Mesothelial cell of epicardium (in vitro differentiated cells): ENCODE measurements around the gene ERP29. TPM values are rescaled to one million over a fixed set of nuclear protein-coding genes. Genes with fewer than 3 reads are reported as not detected.

Experiments
- DNase-seq, 2 experiments: peaks; one replicate each; pipeline ENCODE4 v3.0.0; 2021; ENCODE audit warnings: low spot score in 2 of 2; ENCODE audit not compliant: unreplicated experiment in 2 of 2
- H3K27ac Mint-ChIP-seq: 2 replicates; pipeline ENCODE4 v1.8.0; 2021; ENCODE audit warnings: mixed read lengths
- H3K27me3 Mint-ChIP-seq: 2 replicates; pipeline ENCODE4 v1.8.0; 2021; ENCODE audit warnings: low read depth, mixed read lengths
- H3K36me3 Mint-ChIP-seq: 2 replicates; pipeline ENCODE4 v1.8.0; 2021; ENCODE audit warnings: mixed read lengths
- H3K4me1 Mint-ChIP-seq: 2 replicates; pipeline ENCODE4 v1.8.0; 2021; ENCODE audit warnings: mixed read lengths
- H3K4me3 Mint-ChIP-seq: 2 replicates; pipeline ENCODE4 v1.8.0; 2021; ENCODE audit warnings: mild to moderate bottlenecking, moderate library complexity, mixed read lengths
- H3K9me3 Mint-ChIP-seq: 2 replicates; pipeline ENCODE4 v1.8.0; 2021; ENCODE audit warnings: mixed read lengths
- microRNA-seq: library from miRNA; unstranded; fragments of <30 nt; microRNA quantifications from one replicate; pipeline ENCODE4 v1.2.0, GENCODE V29; 2021; ENCODE audit warnings: inconsistent platforms, mixed read lengths
- total RNA-seq: library from RNA; stranded (reverse); gene quantifications from 3 replicates; pipeline ENCODE4 v1.2.1, GENCODE V29; 2021
- TF ChIP-seq, protein P1 (sequence below): fragments of 200-600 bp; sonication (generic); IDR thresholded peaks from one replicate; pipeline ENCODE4 v1.5.0; 2021; ENCODE audit warnings: antibody characterized with exemption; ENCODE audit not compliant: unreplicated experiment

Gene ERP29
- total RNA-seq, 1 donor from 2014 or later, result 97.5 TPM

- no peaks in the 10 kb centered on the region for H3K4me1 Mint-ChIP-seq
- H3K36me3 Mint-ChIP-seq, result peaks cover 32% of the 10 kb centered on the region
- H3K27ac Mint-ChIP-seq, result no peak overlapping the region
- H3K9me3 Mint-ChIP-seq, result no peaks in the 10 kb centered on the region
- no peak overlapping the region for H3K4me3 Mint-ChIP-seq
- no peak for DNase-seq
- H3K27me3 Mint-ChIP-seq, result no peaks in the 10 kb centered on the region
- TF ChIP-seq, protein P1, sequence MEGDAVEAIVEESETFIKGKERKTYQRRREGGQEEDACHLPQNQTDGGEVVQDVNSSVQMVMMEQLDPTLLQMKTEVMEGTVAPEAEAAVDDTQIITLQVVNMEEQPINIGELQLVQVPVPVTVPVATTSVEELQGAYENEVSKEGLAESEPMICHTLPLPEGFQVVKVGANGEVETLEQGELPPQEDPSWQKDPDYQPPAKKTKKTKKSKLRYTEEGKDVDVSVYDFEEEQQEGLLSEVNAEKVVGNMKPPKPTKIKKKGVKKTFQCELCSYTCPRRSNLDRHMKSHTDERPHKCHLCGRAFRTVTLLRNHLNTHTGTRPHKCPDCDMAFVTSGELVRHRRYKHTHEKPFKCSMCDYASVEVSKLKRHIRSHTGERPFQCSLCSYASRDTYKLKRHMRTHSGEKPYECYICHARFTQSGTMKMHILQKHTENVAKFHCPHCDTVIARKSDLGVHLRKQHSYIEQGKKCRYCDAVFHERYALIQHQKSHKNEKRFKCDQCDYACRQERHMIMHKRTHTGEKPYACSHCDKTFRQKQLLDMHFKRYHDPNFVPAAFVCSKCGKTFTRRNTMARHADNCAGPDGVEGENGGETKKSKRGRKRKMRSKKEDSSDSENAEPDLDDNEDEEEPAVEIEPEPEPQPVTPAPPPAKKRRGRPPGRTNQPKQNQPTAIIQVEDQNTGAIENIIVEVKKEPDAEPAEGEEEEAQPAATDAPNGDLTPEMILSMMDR, result no peak
These were observed 47.9 kb downstream of the ERP29 start for GRCh38 chr12:112061137-112061536.

GRCh38 chr12:112063273-112063672 is 50.0 kb downstream of the ERP29 start:
- H3K27ac Mint-ChIP-seq, result no peak overlapping the region
- no peaks in the 10 kb centered on the region for H3K27me3 Mint-ChIP-seq
- H3K9me3 Mint-ChIP-seq, result no peaks in the 10 kb centered on the region
- no peak overlapping the region for H3K4me3 Mint-ChIP-seq
- H3K4me1 Mint-ChIP-seq, result no peaks in the 10 kb centered on the region
- peaks cover 37% of the 10 kb centered on the region for H3K36me3 Mint-ChIP-seq
- DNase-seq, result no peak
- TF ChIP-seq, protein P1, result no peak

DNA sequence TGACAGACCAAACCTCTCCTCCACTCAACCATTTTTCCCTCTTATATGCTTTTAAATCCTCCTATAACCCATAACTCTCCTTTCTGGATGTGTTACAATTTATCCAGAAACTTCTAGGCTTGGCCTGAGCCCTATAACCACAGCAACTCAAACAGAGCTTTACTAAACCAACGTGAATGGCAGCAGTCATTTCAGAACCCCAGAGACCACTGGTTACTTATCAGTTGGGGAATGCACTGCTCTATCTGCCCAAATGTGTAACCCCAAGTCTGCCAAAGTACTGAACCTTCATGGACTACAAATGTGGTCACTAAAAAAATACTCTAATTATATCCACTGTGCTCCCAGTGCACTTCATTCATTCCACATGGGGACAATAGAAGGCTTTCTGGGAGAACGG is 53.3 kb downstream of the ERP29 start:
- H3K36me3 Mint-ChIP-seq, result peaks cover 37% of the 10 kb centered on the region
- H3K4me3 Mint-ChIP-seq, result no peak overlapping the region
- no peaks in the 10 kb centered on the region for H3K27me3 Mint-ChIP-seq
- TF ChIP-seq, protein P1, result no peak
- no peaks in the 10 kb centered on the region for H3K4me1 Mint-ChIP-seq
- H3K9me3 Mint-ChIP-seq, result no peaks in the 10 kb centered on the region
- no peak for DNase-seq
- H3K27ac Mint-ChIP-seq, result no peak overlapping the region

Small RNA genes within 50 kb of the gene (microRNA-seq; reads per million reads assigned to microRNA genes)
- gene MIR3657, result not detected

Other genes with a start within 250 kb of the ERP29 start
- 41.6 to 45.8 TPM (median 41.7 TPM) in 3 replicates for gene ALDH2, start 246.5 kb upstream of the ERP29 start, total RNA-seq
- 64.5 to 71.2 TPM (median 70.9 TPM) in 3 replicates for gene MAPKAPK5, start 171.2 kb upstream of the ERP29 start, total RNA-seq
- 12.0 to 16.5 TPM (median 16.0 TPM) in 3 replicates for gene TMEM116, start 261 bp upstream of the ERP29 start, total RNA-seq
- 37.3 to 43.8 TPM (median 37.4 TPM) in 3 replicates for gene NAA25, start 95.4 kb downstream of the ERP29 start, total RNA-seq
- 35.0 to 36.5 TPM (median 36.1 TPM) in 3 replicates for gene TRAFD1, start 112.1 kb downstream of the ERP29 start, total RNA-seq